Suprapubic skin (tissue), 4 donors: ENCODE results near the gene PRAMEF20.

ENCODE experiments used
- CTCF ChIP-seq, 2 donors: fragments of 200-600 bp in 1 of 2; fragments of 450-650 bp in 1 of 2; sonication (generic) in 1 of 2; IDR thresholded peaks; one replicate each; pipeline ENCODE4 v1.5.1; 2016 to 2019; ENCODE audit warnings: antibody characterized with exemption in 2 of 2, mild to moderate bottlenecking in 1 of 2, moderate library complexity in 1 of 2
- POLR2A ChIP-seq, 2 donors: fragments of 450-650 bp; IDR thresholded peaks; one replicate each; pipeline ENCODE4 v1.6.1; 2017; ENCODE audit warnings: antibody characterized with exemption in 2 of 2, mild to moderate bottlenecking in 2 of 2, moderate library complexity in 2 of 2
- POLR2AphosphoS5 ChIP-seq, 3 donors: sonication (generic); formaldehyde crosslinking; IDR thresholded peaks; one replicate each; pipeline ENCODE4 v1.6.1; 2017; ENCODE audit warnings: antibody characterized with exemption in 3 of 3

- TF ChIP-seq POLR2A (IDR thresholded peaks at IDR 0.05) (no peak), CTCF (IDR thresholded peaks at IDR 0.05) (no peak), POLR2AphosphoS5 (IDR thresholded peaks at IDR 0.05) (no peak)
Measured at GRCh38 chr1:13407811-13408210, 2.4 kb upstream of the PRAMEF20 start.
